Activated naive CD8-positive, alpha-beta T cell treated with anti-CD3 and anti-CD28 coated beads, Interleukin-2, amount 50 U/mL, for 16 hours (primary cell): Measurements from ENCODE around the gene OTOGL.
"Not testable (repeated sequence)": the region's sequence is repeated elsewhere in the genome, so short reads cannot be mapped to it uniquely, and the experiment has no call there.

Experiments
- DNase-seq: peaks from one replicate; pipeline ENCODE4 v3.0.0-alpha.2; 2020; ENCODE audit warnings: low read depth, low spot score

The OTOGL gene, protein sequence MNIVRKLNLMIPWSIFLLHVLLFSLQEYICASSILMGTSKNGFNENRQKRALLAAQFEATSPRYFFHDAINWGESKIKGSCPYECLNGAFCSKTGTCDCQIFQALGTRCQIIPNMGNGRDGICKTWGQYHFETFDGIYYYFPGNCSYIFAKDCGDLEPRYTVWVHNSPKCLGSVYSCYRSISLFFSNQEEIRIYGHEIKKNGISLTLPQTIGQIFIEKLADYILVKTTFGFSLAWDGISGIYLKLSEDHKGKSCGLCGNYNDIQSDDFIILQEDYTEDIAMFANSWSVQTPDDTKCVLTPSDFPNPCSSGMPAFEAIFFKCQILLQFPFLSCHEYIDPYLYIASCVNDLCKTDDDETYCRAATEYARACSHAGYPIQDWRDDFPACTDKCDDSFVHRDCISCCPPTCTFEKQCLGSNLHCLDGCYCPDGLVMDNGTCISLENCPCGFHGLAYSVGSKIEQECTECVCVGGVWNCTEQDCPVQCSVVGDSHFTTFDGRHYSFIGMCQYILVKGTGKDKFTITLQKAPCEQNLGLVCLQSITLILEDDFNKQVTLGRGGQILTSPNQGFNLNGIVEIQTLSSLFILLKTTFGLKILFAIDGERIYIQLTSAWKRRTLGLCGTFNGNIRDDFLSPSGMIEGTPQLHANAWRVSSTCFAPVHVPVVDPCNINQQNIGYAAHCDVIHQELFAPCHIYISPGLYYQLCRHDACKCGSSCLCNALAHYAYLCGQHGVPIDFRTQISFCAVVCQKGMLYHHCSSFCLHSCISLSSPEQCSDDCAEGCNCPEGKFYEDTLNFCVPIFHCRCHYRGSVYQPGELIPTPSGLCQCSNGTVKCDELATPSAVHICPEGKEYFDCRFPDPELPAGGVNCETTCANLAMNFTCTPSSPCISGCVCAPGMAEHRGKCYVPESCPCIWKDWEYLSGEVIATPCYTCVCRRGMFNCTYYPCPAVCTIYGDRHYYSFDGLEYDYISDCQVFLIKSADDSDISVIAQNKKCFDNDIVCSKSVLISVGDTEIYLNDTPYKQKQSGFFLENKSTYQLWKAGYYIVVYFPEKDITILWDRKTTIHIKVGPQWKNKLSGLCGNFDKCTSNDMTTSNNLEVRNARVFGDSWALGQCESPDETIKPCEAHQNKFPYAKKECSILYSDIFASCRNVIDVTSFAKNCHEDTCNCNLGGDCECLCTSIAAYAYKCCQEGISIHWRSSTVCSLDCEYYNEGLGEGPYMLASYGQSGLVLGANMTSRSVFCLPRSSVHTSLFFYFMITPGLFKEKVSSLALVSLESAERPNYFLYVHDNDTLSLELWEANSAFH (N-terminal part only)

GRCh38 chr12:80099259-80099658 is at the start of gene OTOGL:
OTOGL (plus strand) TSS chr12:80099537; CDS start chr12:80209432, 109,895 bp downstream.
- DNase-seq, result no peak

- no peak for DNase-seq
These were observed 49.1 kb upstream of the OTOGL start for GRCh38 chr12:80050236-80050635.

DNA sequence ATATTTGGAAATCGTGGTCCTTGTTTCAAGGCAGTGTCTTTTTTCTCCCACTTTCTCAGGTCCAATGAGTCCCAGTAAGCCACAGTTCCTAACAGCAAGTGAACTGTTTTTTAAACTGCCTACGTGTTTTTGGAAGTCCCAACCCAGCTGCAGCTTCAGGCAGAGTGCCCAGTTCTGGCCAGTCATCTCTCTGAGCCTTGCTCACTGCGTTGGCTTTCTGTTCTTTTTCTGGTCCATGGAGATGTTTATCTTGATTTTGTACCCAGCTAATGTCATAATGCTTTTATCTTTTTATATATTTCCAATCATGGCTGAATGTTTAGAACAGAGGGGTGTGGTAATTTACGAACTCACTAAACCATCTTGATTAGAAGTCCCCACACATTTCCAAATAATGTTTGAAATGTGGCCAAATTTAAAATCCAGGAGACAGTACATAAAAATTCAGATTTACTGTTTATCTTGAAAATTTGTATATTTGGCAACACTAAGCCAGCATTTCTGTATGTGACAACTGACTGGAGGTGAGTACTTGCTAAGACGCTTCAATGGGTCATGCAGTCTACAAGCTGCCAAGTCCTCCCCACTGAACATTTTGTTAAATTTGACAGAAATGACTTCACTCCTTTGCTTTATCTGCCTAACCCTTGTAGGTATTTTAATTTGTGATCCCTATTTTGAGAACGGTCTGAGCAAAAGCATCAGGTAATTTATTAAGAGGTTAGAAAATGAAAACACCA is 46.1 kb upstream of the OTOGL start:
- DNase-seq, result no peak

- no peak for DNase-seq
These were observed 43.1 kb upstream of the OTOGL start for GRCh38 chr12:80056232-80056631.

DNA sequence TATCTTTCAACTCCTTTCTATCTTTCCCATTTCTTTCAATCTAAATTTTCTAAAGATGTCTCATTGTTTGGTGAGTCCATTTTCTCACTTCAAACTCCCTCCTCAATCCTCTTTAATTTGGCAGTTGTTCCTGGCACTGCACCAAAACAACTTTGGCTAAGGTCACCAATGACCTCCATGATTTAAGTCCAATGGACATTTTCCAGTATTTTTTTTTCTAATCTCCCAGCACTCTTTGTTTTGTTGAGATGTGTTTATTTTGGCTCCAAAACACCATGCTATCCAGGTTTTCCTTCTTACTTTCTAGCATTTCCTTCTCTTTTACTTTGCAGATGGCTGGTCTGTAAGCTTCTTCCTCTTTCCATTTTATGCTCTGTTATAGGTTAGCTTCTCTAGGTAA is 42.5 kb upstream of the OTOGL start:
- no peak for DNase-seq

GRCh38 chr12:80058586-80058985 is 40.8 kb upstream of the OTOGL start:
- DNase-seq, result no peak

DNA sequence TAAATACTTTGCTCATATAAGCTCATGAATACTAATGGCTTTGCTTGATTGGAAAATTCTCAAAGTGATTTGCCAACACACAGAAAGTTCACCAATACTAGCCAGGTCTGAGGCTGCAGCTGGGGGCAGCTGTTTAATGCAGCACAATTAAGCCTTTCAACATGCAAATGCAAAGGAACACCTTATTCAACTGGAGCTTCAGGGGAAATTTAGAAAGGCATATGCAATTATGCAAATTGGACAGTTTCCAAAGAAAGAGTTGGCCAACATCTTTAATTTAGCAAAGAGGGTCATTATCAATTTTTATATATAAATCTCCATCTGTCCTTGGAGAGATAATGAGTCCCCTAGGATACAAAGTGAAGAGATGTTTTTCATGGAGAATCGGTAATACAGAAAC is 40.2 kb upstream of the OTOGL start:
- no peak for DNase-seq

DNA sequence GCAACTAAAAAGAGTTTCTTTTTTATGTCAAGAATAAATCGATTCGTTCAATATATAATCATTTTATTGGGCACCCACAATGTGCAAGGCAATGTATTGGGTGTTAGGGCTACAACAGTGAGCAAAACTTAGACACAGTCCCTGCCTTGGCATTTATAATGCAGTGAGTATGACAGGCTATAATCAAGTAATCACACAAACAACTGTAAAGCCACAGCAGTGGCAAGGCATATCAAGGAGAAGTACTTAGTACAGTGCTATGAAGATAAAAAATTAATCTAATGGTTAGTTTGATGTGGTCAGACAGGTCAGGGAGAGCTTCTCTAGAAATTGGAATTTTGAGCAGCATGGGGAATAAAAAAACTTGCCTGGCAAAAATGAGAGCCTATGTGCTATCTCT is 39.5 kb upstream of the OTOGL start:
- DNase-seq, result no peak

DNA sequence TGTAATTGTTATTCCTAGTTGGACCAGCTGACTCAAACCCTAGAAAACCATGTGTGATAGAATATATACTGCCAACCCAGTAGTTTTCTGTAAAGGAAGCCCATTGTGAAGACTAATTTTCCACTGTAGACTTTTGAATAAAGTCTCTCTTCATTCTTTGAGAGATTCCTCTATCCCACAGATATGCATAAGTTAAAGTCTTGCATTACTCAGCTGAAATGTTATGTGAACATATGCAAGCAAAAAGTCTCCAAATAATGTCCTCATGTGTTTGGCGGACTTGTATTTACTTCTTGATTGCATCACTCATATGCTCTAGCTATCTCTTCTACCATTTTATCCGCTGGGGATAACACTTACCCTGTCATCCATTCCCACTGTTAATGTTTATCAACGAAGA is 35.1 kb upstream of the OTOGL start:
- DNase-seq, result no peak

DNA sequence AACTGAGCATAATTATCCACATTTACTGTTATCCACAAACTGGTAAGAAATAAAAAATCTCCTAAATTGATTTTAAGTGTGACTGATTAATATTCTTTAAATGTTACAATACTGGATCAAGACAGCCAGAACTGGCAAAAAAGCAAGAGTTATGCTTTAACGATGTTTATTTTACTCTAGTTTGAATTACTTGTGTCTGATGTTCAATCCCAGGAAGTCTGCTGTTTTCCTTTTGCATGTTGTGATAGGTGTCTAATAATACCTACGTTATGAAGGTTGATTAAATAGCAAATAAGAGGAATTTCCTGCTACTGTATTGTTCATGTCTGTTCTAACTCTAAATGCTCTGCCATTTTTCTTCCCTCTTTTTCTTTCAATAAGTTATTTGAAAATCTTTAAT is 34.4 kb upstream of the OTOGL start:
- no peak for DNase-seq

DNA sequence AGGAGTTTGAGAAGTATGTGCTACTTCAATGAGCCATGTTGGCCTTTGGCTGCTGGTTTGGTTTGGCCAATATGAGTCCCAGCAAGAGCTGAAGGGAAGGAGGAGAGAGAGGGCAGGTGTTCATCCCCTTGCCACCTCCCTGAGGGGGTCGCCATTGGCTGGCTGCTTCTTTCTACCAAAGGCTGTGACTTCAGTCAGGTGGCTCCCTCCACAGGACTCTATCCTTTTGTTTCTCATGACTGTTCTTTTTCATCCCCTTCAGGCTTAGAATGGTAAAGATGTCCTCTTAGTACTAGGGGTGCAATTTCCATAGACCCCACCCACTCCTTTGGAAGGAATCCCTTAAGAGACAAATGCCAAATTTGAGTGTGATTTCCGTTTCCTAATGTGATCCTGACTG is 31.2 kb upstream of the OTOGL start:
- DNase-seq, result no peak

DNA sequence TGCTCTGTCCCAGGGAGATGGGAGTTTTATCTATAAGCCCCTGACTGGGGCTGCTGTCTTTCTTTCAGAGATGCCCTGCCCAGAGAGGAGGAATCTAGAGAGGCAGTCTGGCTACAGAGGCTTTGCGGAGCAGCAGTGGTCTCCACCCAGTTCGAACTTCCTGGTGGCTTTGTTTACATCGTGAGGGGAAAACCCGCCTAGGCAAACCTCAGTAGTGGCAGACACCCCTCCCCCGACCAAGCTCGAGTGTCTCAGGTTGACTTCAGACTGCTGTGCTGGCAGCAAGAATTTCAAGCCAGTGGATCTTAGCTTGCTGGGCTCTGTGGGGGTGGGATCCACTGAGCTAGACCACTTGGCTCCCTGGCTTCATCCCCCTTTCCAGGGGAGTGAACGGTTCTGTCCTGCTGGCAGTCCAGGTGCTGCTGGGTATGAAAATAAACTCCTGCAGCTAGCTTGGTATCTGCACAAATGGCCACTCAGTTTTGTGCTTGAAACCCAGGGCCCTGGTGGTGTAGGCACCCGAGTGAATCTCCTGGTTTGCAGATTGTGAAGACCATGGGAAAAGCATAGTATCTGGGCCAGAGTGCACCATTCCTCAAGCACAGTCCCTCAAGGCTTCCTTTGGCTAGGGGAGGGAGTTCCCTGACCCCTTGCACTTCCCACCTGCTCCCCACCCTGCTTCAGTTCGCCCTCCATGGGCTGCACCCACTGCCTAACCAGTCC is 15.3 kb upstream of the OTOGL start:
- DNase-seq, result not testable (repeated sequence)

- no peak for DNase-seq
These were observed 13.3 kb upstream of the OTOGL start for GRCh38 chr12:80086025-80086424.

DNA sequence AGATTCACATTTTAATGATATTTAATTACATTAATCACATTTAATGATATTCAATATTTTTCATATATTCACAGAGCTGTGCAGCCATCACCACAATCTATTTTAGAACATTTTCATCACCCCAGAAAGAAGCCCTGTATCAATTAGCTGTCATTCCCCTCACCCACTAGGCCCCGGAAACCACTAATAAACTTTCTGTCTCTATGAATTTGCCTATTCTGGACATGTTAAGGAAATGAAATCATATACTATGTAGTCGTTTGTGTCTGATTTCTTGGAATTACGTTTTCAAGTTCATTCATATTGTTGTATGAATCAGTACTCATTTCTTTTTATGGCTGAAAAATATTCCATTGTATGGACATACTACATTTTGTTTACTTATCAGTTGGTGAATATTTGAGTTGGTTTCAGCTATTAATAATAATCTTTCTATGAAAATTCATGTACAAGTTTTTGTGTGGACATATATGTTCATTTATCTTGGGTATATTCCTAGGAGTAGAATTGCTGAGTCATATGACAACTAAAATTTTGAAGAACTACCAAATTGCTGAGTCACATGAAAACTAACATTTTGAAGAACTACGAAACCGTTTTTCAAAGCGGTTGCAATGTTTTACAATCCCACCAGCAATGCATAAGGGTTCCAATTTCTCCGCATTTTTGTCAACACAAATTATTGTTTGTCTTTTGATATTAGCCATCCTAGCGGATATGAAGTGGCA is 11.7 kb upstream of the OTOGL start:
- no peak for DNase-seq

DNA sequence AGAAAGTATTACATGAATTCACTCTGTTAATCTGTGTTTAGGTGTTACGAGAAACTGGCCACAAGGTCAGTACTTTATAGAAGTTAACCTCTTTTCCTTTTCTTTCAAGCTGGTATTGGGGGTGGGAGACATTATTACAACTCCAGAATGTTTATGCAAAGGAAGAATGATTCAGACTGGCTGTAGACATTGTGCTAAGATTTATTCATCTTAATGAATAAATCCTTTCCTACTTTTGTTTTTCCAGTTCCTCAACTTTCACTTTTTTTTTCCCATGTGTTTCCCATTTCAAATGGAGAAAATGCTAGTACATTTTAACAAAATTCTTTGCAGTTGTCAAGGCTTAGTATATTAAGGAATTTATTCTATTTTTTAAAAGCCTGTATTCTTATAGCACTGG is 1.3 kb downstream of the OTOGL start:
- no peak for DNase-seq

DNA sequence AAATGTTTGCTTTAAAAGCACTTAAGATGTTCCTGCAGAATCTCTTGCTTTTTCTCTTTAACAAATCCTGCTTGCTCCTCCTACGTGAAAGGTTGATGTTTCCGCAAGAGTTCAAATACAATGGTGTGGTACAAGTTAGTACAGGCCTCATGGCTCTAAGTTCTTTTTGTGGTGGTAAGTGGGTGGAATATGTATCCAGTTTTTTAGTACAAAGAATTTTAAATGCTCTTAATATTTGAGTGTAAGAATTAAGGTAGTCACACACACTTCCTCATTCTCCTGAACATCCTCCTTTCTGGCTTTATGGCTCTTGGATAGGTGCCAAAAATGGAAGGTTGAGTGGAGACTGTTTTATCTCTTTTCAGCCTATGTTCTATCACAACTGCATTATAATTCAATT is 1.8 kb downstream of the OTOGL start:
- DNase-seq, result no peak

GRCh38 chr12:80107221-80107620 is 7.9 kb downstream of the OTOGL start:
- no peak for DNase-seq

DNA sequence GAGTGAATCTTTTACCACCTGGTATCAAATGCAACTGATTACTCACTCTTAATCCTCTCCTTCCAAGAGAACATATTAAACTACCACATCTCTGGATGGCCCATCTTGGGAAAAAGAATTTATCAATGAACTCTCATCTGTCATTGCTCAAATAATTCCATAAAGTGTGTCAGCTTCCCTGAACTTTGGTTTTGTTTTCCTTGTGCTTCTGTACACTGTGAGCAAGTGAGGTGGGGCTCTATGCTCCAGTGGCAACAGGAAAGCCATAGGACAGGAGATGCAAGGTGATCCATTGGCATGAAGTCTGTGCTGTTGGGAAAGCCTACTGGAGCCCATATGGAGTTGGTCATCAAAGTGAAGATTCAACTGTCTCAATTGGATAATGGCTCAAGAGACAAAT is 17.4 kb downstream of the OTOGL start:
- no peak for DNase-seq

GRCh38 chr12:80118565-80119324 is 19.4 kb downstream of the OTOGL start:
- no peak for DNase-seq
